IPS-18a (cell line): Measurements from ENCODE around the gene DTX3L.

Experiments
- H3K27ac ChIP-seq: one replicate; pipeline ENCODE4 v1.5.1; 2013; ENCODE audit warnings: low read length
- H3K27me3 ChIP-seq: one replicate; pipeline ENCODE4 v1.6.1; 2013; ENCODE audit warnings: mild to moderate bottlenecking, low read length; ENCODE audit not compliant: control insufficient read depth, insufficient read depth
- H3K36me3 ChIP-seq: one replicate; pipeline ENCODE4 v1.6.1; 2013; ENCODE audit warnings: low read depth, low read length; ENCODE audit not compliant: control insufficient read depth
- H3K4me1 ChIP-seq: one replicate; pipeline ENCODE4 v1.6.1; 2013; ENCODE audit warnings: low read depth, low read length; ENCODE audit not compliant: control insufficient read depth
- H3K4me3 ChIP-seq: one replicate; pipeline ENCODE4 v1.5.1; 2013; ENCODE audit warnings: low read length
- H3K9ac ChIP-seq: one replicate; pipeline ENCODE4 v1.6.1; 2013; ENCODE audit warnings: mild to moderate bottlenecking, low read length, moderate library complexity
- H3K9me3 ChIP-seq: one replicate; pipeline ENCODE4 v1.6.1; 2013; ENCODE audit warnings: low read depth, low read length; ENCODE audit not compliant: control insufficient read depth

The DTX3L gene

DNA sequence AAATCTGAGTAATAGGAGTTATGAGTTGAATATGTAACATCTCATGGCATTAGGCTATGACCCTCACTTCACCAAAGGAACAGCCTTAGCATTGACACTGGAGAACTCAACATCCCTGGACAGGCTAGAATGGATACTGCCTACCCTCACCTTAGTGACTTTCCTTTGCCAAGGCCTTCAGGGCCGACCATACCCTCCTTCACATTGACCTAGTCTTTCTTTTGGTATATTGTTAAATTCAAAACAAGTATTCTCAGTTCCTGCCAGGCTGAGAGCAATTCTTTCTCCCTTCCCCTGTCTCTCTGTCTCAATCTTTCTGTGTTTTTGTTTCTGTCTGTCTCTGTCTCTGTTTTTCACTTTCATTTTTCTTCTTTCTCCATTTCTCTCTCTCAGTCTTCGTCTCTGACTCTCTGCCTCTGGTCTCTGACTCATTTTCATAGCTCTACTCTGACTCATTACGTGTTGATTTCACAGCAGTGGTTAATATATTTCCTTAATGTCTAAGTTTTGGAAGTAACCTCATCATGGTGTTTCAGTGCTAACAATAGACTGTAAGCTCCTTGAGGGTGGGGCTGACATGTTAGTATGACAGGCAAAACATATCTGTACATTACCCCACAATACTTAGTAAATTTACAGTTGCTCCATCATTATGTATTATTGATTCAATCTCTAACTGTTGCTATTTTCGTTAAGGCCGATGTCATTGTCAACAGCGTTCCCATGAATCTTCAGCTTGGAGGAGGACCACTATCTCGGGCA, 45.8 kb downstream of the DTX3L start:
- Histone ChIP-seq H3K9me3 (no peaks in the 10 kb centered on the region), H3K27me3 (no peaks in the 10 kb centered on the region), H3K36me3 (no peaks in the 10 kb centered on the region), H3K27ac (no peak overlapping the region), H3K4me3 (no peak overlapping the region), H3K9ac (no peak overlapping the region), H3K4me1 (peaks cover under 1% of the 10 kb centered on the region)

- H3K27ac ChIP-seq, result no peak overlapping the region
- H3K4me3 ChIP-seq, result no peak overlapping the region
- H3K27me3 ChIP-seq, result no peaks in the 10 kb centered on the region
- H3K9ac ChIP-seq, result no peak overlapping the region
- no peaks in the 10 kb centered on the region for H3K36me3 ChIP-seq
- no peaks in the 10 kb centered on the region for H3K9me3 ChIP-seq
- H3K4me1 ChIP-seq, result peaks cover 8% of the 10 kb centered on the region
Observed at GRCh38 chr3:122612696-122613095, 48.6 kb downstream of the DTX3L start.

DNA sequence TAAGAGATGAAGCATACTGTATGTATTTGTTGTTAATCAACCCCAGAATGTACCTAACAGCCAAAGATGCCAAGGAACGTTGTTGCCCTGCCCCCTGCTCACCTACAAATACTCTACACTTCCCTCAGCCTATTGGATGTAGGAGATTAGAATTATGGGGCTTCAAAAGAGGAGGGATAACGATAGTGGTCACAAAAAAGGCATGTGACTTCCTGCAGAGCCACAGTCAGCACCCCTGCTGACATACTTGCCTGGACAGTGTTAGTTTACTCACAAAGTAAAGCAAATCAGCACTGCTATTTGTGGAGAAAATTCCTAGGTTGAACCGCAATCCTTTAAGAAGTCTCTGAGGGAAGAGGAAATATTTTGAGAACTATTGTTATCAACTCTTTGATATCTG, 51.2 kb downstream of the DTX3L start:
- Histone ChIP-seq H3K36me3 (no peaks in the 10 kb centered on the region), H3K27me3 (no peaks in the 10 kb centered on the region), H3K9me3 (no peaks in the 10 kb centered on the region), H3K27ac (no peak overlapping the region), H3K4me1 (peaks cover 8% of the 10 kb centered on the region), H3K4me3 (no peak overlapping the region), H3K9ac (no peak overlapping the region)

DNA sequence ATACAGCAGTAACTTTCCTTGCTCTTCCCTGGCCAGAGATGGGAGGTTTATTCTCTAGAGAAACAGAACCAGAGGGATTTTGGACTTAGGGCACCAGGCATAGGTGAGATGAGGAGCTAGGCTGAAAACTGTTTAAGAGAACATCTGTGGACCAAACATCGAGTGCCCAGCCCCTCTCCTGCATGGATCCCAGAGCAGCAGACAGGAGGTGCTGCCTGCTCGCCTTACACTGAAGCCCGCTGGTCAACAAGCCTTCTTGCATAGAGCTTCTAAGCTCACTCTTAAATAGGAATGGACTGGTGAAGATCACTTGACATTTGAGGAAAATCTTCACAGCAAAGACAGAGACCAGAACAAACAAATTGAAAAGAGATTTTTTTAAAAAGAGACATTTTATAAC, 54.5 kb downstream of the DTX3L start:
- H3K4me1 ChIP-seq, result peaks cover 8% of the 10 kb centered on the region
- H3K4me3 ChIP-seq, result no peak overlapping the region
- H3K36me3 ChIP-seq, result no peaks in the 10 kb centered on the region
- H3K9me3 ChIP-seq, result no peaks in the 10 kb centered on the region
- no peak overlapping the region for H3K27ac ChIP-seq
- no peak overlapping the region for H3K9ac ChIP-seq
- no peaks in the 10 kb centered on the region for H3K27me3 ChIP-seq

- H3K27me3 ChIP-seq, result no peaks in the 10 kb centered on the region
- peaks cover 8% of the 10 kb centered on the region for H3K4me1 ChIP-seq
- no peak overlapping the region for H3K27ac ChIP-seq
- no peaks in the 10 kb centered on the region for H3K9me3 ChIP-seq
- no peak overlapping the region for H3K4me3 ChIP-seq
- no peaks in the 10 kb centered on the region for H3K36me3 ChIP-seq
- no peak overlapping the region for H3K9ac ChIP-seq
Observed at GRCh38 chr3:122619040-122619439, 54.9 kb downstream of the DTX3L start.

GRCh38 chr3:122620399-122620798, 56.3 kb downstream of the DTX3L start:
- Histone ChIP-seq H3K4me3 (no peak overlapping the region), H3K9ac (no peak overlapping the region), H3K27ac (no peak overlapping the region), H3K9me3 (no peaks in the 10 kb centered on the region), H3K27me3 (no peaks in the 10 kb centered on the region), H3K4me1 (peaks cover 3% of the 10 kb centered on the region), H3K36me3 (no peaks in the 10 kb centered on the region)

- no peak overlapping the region for H3K9ac ChIP-seq
- no peaks in the 10 kb centered on the region for H3K9me3 ChIP-seq
- H3K4me3 ChIP-seq, result no peak overlapping the region
- H3K27ac ChIP-seq, result no peak overlapping the region
- no peaks in the 10 kb centered on the region for H3K36me3 ChIP-seq
- no peaks in the 10 kb centered on the region for H3K27me3 ChIP-seq
- no peaks in the 10 kb centered on the region for H3K4me1 ChIP-seq
Observed at GRCh38 chr3:122621112-122621511, 57.0 kb downstream of the DTX3L start.

DNA sequence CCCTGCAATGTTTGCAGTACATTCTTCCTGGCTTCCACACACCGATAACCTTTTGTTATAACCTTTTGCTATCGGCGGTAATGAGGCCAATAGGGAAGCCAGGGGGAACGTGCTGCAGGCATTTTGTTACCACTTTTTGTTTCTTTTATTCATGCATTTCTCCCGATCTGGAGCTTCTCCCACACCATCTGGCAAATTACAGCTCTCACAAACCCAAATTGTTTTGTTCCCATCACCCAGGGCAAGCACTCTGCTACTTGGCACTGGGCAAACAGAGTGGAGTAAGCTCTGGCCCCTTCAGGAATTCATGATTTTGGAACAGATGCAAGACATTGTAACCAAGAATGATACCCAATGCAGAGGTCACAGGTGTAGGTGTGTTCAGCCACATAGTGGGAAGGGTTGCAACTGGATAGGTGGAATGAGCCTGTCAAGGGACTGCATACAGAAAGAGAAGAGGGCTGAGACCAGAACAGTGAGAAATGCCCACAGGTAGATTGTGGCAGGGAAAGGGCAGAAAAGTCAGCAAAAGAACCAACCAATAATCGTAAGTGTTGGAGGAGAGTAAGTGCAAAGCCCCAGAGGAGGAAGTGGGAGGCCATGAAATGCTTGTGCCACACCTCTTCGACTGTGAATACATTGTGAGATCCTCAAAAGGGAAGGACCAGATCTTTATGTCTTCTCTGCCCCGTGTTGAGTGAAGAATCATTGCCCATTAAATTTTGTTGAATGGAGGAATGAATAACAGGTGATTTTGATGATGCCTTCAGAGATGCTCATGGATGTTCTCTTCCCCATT, 59.1 kb downstream of the DTX3L start:
- Histone ChIP-seq H3K4me1 (no peaks in the 10 kb centered on the region), H3K27ac (no peak overlapping the region), H3K4me3 (no peak overlapping the region), H3K36me3 (no peaks in the 10 kb centered on the region), H3K9ac (no peak overlapping the region), H3K27me3 (no peaks in the 10 kb centered on the region), H3K9me3 (no peaks in the 10 kb centered on the region)
